Ascending aorta (tissue), 2 donors: ENCODE measurements around the gene FAM181A. TPM values are rescaled to one million over a fixed set of nuclear protein-coding genes. Genes with fewer than 3 reads are reported as not detected.
A peak's percentile ranks its signal among the peaks of the same experiment; 100 is the strongest.

Source experiments
- DNase-seq, 2 donors: peaks; one replicate each; pipeline ENCODE4 v3.0.0-alpha.2; 2019; ENCODE audit warnings: low spot score in 2 of 2
- H3K27ac ChIP-seq, 2 donors: fragments of 200-600 bp; sonication (generic); one replicate each; pipeline ENCODE4 v1.5.1; 2016 to 2017; ENCODE audit warnings: mild to moderate bottlenecking in 1 of 2
- H3K27me3 ChIP-seq: fragments of 200-600 bp; sonication (generic); one replicate; pipeline ENCODE4 v1.5.1; 2017
- H3K36me3 ChIP-seq, 2 donors: fragments of 200-600 bp; sonication (generic); one replicate each; pipeline ENCODE4 v1.5.1; 2016
- H3K4me1 ChIP-seq, 2 donors: fragments of 200-600 bp; sonication (generic); one replicate each; pipeline ENCODE4 v1.5.1; 2016 to 2017; ENCODE audit warnings: mild to moderate bottlenecking in 1 of 2
- H3K4me3 ChIP-seq, 2 donors: fragments of 200-600 bp; sonication (generic); one replicate each; pipeline ENCODE4 v1.5.1; 2016 to 2017; ENCODE audit warnings: mild to moderate bottlenecking in 1 of 2
- H3K9me3 ChIP-seq, 2 donors: fragments of 200-600 bp; sonication (generic); one replicate each; pipeline ENCODE4 v1.5.1; 2016
- intact Hi-C: fragments of 100-400 bp; cut with DNase I; formaldehyde crosslinking; loops from one replicate; pipeline ENCODE4 v1.15.1; 2023
- total RNA-seq: library from RNA; depleted of rRNA; stranded (reverse); fragments of >200 nt; gene quantifications from one replicate; pipeline ENCODE4 v1.1.0, GENCODE V29; 2016
- TF ChIP-seq, protein P1 (sequence below), 3 experiments: fragments of 200-600 bp in 2 of 3; fragments of 450-650 bp in 1 of 3; sonication (generic) in 2 of 3; IDR thresholded peaks; one replicate each; pipeline ENCODE4 v1.5.1; 2016 to 2019; ENCODE audit warnings: antibody characterized with exemption in 3 of 3, mild to moderate bottlenecking in 1 of 3, moderate library complexity in 1 of 3

FAM181A gene
- total RNA-seq, 1 donor from 2014 or later = not detected

GRCh38 chr14:93963692-93964091 lies 36.5 kb downstream of the FAM181A start:
- no peak for DNase-seq
- peaks cover 2 to 50% of the 10 kb centered on the region in 2 donors for H3K4me1 ChIP-seq
- H3K27ac ChIP-seq = peak overlapping the region; percentile 34 to 75
- no peaks in the 10 kb centered on the region for H3K9me3 ChIP-seq
- TF ChIP-seq, protein P1, sequence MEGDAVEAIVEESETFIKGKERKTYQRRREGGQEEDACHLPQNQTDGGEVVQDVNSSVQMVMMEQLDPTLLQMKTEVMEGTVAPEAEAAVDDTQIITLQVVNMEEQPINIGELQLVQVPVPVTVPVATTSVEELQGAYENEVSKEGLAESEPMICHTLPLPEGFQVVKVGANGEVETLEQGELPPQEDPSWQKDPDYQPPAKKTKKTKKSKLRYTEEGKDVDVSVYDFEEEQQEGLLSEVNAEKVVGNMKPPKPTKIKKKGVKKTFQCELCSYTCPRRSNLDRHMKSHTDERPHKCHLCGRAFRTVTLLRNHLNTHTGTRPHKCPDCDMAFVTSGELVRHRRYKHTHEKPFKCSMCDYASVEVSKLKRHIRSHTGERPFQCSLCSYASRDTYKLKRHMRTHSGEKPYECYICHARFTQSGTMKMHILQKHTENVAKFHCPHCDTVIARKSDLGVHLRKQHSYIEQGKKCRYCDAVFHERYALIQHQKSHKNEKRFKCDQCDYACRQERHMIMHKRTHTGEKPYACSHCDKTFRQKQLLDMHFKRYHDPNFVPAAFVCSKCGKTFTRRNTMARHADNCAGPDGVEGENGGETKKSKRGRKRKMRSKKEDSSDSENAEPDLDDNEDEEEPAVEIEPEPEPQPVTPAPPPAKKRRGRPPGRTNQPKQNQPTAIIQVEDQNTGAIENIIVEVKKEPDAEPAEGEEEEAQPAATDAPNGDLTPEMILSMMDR (IDR thresholded peaks at IDR 0.05) = no peak
- intact Hi-C loops = no loop called here
- peaks cover 0 to 9% of the 10 kb centered on the region in 2 donors for H3K36me3 ChIP-seq
- no peaks in the 10 kb centered on the region for H3K27me3 ChIP-seq
- no peak overlapping the region for H3K4me3 ChIP-seq

GRCh38 chr14:93964281-93964680 lies 37.1 kb downstream of the FAM181A start:
- TF ChIP-seq, protein P1 (IDR thresholded peaks at IDR 0.05) = no peak
- Histone ChIP-seq H3K4me3 (no peak overlapping the region), H3K27me3 (no peaks in the 10 kb centered on the region), H3K9me3 (no peaks in the 10 kb centered on the region), H3K36me3 (peaks cover 0 to 9% of the 10 kb centered on the region in 2 donors), H3K27ac (peak overlapping the region; percentile 59 to 75), H3K4me1 (peaks cover 6 to 49% of the 10 kb centered on the region in 2 donors)
- DNase-seq = no peak
- intact Hi-C loops = no loop called here

DNA sequence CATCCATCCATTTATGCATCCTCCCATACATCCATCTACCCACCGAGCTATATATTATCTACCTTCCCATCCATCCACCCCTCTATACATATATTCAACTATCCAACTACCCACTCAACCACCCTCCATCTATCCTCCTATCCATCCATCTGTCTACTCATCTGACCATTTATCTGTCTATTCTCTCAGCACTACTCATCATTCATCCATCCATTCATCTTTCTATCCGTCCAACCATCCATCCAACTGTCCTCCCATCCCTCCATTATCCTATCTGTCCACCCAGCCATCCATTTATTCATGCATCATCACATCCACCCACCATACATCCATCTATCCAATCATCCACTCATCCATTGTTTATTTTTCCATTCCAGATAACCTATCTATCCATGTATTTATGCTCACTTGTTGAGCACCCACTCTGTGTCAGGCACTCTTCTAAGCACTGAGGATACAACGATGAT lies 37.7 kb downstream of the FAM181A start:
- peaks cover 8 to 48% of the 10 kb centered on the region in 2 donors for H3K4me1 ChIP-seq

DNA sequence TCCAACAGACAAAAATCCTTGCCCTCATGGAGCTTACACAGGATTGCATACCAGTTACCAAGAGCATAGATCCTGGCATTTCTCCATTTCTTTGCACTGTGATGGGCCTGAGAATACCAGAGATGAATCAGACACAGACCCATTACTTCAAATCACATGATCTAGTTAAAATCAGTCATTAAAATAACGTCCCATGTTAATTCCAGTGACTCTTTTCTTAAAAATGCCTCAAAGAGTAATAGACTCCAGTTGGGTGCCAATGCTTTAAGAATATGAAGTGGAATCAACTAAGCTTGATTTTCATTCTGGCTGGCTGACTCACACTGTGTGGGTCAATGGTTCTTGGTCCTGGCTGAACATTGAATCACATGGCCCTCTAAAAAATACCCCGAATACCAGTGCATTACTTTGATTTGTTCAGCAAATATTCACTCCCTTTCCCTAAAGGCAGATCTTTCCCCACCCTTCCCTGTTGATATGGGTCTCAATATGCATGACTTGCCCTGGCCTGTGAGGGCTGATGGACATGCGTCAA lies 38.2 kb downstream of the FAM181A start:
- TF ChIP-seq, protein P1 (IDR thresholded peaks at IDR 0.05) = no peak
- intact Hi-C loops = loop anchor here (1.0 kb wide), 2 partner anchors 11 to 30 kb away; partner anchors contain the start of gene ASB2
- Histone ChIP-seq H3K4me1 (peaks cover 11 to 50% of the 10 kb centered on the region in 2 donors), H3K27me3 (no peaks in the 10 kb centered on the region), H3K27ac (peak overlapping the region; percentile 95), H3K4me3 (no peak overlapping the region), H3K9me3 (no peaks in the 10 kb centered on the region), H3K36me3 (peaks cover 0 to 9% of the 10 kb centered on the region in 2 donors)
- peak in 1 of 2 donors; percentile 79 for DNase-seq

More for the DNA sequence above, 37.7 kb downstream of the FAM181A start:
- intact Hi-C loops = loop anchor here (1.0 kb wide), 2 partner anchors 11 to 30 kb away; partner anchors contain the start of gene ASB2
- no peaks in the 10 kb centered on the region for H3K27me3 ChIP-seq
- H3K4me3 ChIP-seq = no peak overlapping the region
- peaks cover 0 to 9% of the 10 kb centered on the region in 2 donors for H3K36me3 ChIP-seq
- H3K9me3 ChIP-seq = no peaks in the 10 kb centered on the region
- TF ChIP-seq, protein P1 (IDR thresholded peaks at IDR 0.05) = no peak
- H3K27ac ChIP-seq = peak overlapping the region; percentile 59 to 75
- no peak for DNase-seq

- no peak overlapping the region for H3K4me3 ChIP-seq
- H3K36me3 ChIP-seq = peaks cover 0 to 9% of the 10 kb centered on the region in 2 donors
- intact Hi-C loops = loop anchor here (1.0 kb wide), 2 partner anchors 10 to 29 kb away; partner anchors contain the start of gene ASB2
- no peaks in the 10 kb centered on the region for H3K9me3 ChIP-seq
- H3K4me1 ChIP-seq = peaks cover 11 to 57% of the 10 kb centered on the region in 2 donors
- peak overlapping the region; percentile 95 for H3K27ac ChIP-seq
- TF ChIP-seq, protein P1 (IDR thresholded peaks at IDR 0.05) = no peak
- no peak for DNase-seq
- H3K27me3 ChIP-seq = no peaks in the 10 kb centered on the region
Measured at GRCh38 chr14:93965946-93966474, 38.9 kb downstream of the FAM181A start.
